ENCODE data around the gene ENTPD6.

The ENTPD6 gene

GRCh38 chr20:25223179-25223661 is 27.7 kb downstream of the ENTPD6 start:
- no peak overlapping the region for H3K4me3 ChIP-seq (replicated peaks; ENCODE audit: low read depth, low read length)
- peak; percentile 19 for TF ChIP-seq CTCF (IDR thresholded peaks at IDR 0.05; ENCODE audit: low read length, missing control alignments)
- DNase-seq (ENCODE audit: low read depth) = peak; percentile 90

GRCh38 chr20:25223765-25224720 is 28.5 kb downstream of the ENTPD6 start:
- H3K4me3 ChIP-seq (replicated peaks; ENCODE audit: low read depth, low read length) = no peak overlapping the region
- no peak for DNase-seq (ENCODE audit: low read depth)
- TF ChIP-seq CTCF (IDR thresholded peaks at IDR 0.05; ENCODE audit: low read length, missing control alignments) = no peak

- no peak for TF ChIP-seq CTCF (IDR thresholded peaks at IDR 0.05; ENCODE audit: low read length, missing control alignments)
- no peak for DNase-seq (ENCODE audit: low read depth)
- H3K4me3 ChIP-seq (replicated peaks; ENCODE audit: low read depth, low read length) = no peak overlapping the region
Measured at GRCh38 chr20:25224941-25225340, 29.4 kb downstream of the ENTPD6 start.

GRCh38 chr20:25225642-25226432 is 30.3 kb downstream of the ENTPD6 start:
- DNase-seq (ENCODE audit: low read depth) = no peak
- no peak for TF ChIP-seq CTCF (IDR thresholded peaks at IDR 0.05; ENCODE audit: low read length, missing control alignments)
- H3K4me3 ChIP-seq (replicated peaks; ENCODE audit: low read depth, low read length) = no peak overlapping the region

- H3K4me3 ChIP-seq (replicated peaks; ENCODE audit: low read depth, low read length) = no peak overlapping the region
- no peak for DNase-seq (ENCODE audit: low read depth)
- no peak for TF ChIP-seq CTCF (IDR thresholded peaks at IDR 0.05; ENCODE audit: low read length, missing control alignments)
Measured at GRCh38 chr20:25226433-25227316, 31.2 kb downstream of the ENTPD6 start.

- no peak for TF ChIP-seq CTCF (IDR thresholded peaks at IDR 0.05; ENCODE audit: low read length, missing control alignments)
- H3K4me3 ChIP-seq (replicated peaks; ENCODE audit: low read depth, low read length) = no peak overlapping the region
- peak; percentile 83 for DNase-seq (ENCODE audit: low read depth)
Measured at GRCh38 chr20:25227317-25227831, 31.9 kb downstream of the ENTPD6 start.

Measured in fibroblast of pulmonary artery (primary cell).